ENCODE results near the gene CDH15.
"Not testable (repeated sequence)": the region's sequence is repeated elsewhere in the genome, so short reads cannot be mapped to it uniquely, and the experiment has no call there.

Gene CDH15

GRCh38 chr16:89156740-89157645 lies 14.6 kb upstream of the CDH15 start:
- no peak for DNase-seq

DNA sequence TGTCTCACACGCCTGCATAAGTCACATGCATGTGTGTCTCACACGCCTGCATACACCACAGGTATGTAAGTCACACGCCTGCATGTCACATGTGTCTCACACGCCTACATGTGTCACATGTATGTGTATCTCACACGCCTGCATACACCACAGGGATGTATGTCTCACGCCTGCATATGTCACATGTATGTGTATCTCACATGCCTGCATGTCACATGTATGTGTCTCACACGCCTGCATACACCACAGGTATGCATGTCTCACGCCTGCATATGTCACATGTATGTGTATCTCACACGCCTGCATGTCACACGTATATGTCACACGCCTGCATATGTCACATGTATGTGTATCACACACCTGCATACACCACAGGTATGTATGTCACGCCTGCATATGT lies 13.8 kb upstream of the CDH15 start:
- no peak for DNase-seq

- no peak for DNase-seq
These were observed 12.3 kb upstream of the CDH15 start for GRCh38 chr16:89159066-89159849.

- DNase-seq, result no peak
These were observed 11.6 kb upstream of the CDH15 start for GRCh38 chr16:89159850-89160354.

GRCh38 chr16:89160977-89161701 lies 10.4 kb upstream of the CDH15 start:
- DNase-seq, result no peak

DNA sequence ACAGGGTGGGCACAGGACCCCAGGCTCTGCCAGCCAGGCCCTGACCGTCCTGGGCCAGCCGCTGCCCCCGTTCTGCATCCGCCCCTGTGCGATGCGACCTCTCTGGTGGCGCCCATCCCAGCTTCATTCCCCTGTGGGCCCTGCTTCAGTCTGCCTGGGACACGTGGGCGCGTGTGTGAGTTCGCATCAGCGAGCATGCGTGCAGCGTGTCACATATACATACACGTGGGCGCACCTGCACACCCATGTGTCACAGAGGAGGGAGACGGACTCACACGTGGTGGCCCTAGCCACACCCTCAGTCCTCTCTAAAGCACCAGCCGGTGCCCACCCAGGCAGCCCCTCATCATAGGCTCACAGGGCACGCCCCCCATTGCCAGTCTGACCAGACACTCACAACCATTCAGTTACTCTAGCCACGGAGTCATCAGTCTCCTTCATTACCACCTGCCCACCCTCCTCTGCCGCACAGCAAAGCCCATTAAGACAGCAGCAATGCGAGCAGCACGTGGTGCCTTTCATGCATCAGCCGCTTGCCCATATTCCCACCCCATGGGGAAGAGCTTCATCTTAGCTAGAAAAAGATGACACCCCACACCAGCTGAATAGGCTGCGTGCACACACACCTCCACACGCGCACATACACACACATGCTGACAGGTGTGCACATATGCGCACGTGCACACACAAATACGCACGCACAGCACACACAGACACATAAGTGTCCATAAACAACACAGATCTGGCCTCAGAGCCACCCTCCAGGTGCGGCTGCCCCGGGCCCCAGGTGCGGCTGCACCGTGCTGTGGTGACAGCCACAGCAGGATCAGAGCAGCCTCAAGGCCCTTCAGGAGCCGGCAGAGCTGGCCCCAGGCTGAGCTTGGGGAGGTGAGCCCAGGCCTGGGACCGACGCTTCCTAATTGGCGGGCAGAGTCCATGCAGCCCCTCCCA lies 9.5 kb upstream of the CDH15 start:
- no peak for DNase-seq

DNA sequence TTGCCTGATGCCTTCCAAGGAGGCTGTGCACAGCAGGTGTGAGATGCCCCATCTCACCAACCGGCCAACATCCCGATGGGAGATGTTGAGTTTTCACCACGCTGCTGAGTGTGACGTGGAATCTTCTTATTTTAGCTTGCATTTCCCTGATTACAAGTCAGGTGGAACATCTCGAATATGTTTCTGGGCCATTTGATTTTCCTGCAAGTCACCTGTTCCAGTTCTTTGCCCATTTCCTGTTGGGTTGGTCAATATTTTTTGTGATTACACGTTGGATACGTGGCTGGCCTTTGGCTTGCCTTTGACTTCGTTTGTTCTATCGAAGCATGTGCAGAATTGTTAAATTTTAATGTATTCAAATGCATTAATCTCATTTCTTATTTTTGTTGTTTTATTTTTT lies 8.3 kb upstream of the CDH15 start:
- no peak for DNase-seq

GRCh38 chr16:89164436-89164835 lies 7.1 kb upstream of the CDH15 start:
- DNase-seq, result no peak

DNA sequence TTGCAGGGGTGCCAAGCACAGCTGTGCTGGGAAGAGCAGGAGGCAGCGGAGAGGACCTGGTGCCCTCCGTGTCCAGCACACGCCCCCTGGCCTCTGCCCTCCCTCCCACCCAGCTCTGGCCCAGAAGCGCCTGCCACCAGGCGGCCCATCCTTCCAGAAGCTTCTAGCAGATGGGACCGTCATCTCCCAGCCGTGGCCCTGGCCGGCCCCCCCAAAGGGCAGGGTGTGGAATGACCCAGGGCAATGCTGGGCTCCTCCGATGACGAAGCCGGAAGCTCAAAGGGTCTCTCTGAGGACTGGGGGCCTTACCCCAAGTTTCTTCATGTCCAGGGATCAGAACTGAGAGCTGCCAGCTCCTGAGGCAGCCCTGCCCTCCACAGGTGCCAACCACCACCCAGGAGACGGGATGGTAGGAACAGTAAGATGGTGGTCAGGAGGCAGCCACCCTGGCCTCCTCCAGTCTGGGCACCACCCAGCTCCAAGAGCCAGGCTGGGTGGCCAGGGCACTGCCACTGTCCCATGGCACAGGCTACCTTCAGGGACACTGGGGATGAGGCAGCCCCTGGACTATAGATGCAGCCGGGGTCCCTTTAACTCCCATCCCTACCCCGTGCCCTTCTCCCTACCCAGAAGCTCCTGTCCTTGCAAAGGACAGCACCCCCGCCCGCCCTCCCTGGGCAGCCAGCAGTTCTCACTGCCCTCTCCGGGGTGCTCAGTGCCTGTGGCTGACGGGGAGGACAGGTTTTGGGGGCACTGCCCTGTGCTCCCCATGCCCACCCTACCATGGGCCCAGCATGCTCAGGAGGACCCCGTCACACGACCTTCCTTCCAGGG lies 6.5 kb upstream of the CDH15 start:
- DNase-seq, result no peak

DNA sequence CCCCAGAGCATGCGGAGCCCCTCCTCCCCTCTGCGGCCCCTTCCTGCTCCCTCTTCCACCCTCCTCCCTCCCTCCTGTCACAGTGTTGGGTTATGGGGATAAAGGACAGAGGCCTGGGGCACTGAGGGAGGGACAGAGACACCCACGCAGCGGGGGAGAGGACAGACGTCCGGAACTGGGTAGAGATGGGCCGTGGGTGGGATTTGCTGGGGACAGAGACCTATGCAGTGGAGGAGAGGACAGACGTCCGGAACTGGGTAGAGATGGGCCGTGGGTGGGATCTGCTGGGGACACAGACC lies 5.9 kb upstream of the CDH15 start:
- not testable (repeated sequence) for DNase-seq

- DNase-seq, result no peak
These were observed 4.7 kb upstream of the CDH15 start for GRCh38 chr16:89166696-89167424.

GRCh38 chr16:89167425-89167941 lies 4.1 kb upstream of the CDH15 start:
- peak; percentile 58 to 88 (median 84) for DNase-seq

GRCh38 chr16:89168381-89169189 lies 3.0 kb upstream of the CDH15 start:
- no peak for DNase-seq

DNA sequence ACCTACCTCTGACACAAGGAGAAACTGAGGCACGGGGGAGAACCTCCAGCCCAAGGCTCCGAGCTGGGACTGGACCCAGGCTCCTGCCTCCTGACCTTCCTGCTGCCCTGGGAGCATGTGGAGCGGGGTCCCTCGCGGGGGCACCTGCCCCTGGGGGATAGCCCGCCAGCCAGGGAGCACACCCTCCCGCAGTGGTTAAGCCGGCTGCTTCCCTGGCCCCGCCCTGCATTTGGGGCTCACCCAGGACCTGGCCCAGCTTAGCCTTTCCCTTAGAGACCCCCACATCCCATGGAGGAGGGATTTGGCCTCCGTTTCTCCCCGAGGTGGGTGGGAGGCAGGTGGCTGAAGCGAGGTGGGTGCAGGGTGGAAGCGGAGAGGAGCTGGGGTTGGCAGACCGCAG lies 1.8 kb upstream of the CDH15 start:
- DNase-seq, result no peak

DNA sequence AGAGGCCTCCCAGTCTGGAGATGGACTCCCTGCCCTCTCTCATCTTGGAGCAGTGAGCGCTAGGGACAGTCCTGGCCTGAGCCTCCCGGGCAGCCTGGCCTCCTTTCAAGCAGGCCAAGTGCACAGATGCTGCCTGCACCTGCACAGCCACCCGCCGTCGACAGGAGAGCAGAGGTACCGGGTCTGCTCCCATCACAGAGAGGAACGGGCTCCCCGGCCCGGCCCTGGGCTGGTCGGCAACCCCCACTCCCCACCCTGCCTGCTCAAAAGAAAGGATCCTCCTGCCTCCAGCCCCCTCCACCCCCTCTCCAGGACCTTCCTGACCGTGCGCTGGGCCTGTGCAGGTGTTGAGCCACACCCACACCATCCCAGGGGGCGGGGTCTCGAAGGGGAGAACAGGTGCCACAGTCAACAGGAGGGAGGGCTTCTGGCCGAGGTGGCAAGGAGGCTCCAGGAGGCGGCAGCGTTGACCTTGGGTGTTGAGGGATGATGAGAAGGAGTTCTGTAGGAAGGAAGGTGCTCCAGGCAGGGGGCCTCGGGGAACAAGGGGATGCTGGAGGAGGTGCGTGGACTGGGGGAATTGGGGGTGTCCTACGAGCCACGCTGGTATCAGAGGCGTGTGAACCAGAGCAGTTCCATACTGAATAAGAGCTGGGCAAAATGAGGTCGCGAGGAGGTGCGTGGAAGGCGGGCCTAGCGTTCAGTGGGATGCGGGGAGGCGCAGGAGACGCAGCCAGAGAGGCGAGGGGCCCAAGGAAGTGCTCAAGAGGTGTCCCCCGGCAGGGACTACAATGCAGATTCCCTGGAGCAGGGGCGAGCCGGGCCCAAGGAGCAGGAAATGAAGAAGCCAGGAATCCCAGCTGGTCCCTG lies 967 bp upstream of the CDH15 start:
- no peak for DNase-seq

- no peak for DNase-seq
These were observed 601 bp downstream of the CDH15 start for GRCh38 chr16:89172171-89172527.

DNA sequence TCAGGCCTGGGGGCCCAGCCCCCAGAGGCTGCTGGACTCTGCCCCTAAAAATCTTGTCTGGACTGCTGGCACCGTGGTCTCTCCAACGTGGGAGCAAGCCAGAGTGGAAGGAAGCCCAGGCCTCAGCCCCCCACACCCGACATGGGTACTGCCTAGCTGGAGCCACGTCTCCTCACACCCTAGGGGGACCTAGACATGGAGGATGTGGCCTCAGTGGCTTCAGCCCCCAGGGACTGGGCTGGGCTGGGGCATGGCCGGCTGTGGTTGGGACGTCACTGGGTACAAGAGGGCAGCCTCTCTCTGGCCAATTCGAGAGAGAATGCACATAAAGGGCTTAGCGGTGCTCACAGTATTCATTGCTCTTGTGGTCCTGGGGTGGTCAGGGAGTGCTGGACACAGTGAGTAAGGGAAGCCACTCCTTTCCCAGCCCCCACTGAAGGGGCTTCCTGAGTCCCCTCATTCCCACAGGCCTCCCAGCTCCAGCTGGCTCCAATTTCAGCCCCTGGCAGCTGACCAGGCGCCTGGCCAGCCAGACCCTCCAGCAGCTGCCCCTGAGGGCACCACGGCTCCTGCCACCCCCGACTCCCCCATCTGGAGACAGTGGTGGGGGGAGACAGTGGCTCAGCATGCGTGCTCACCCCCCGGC lies 1.1 kb downstream of the CDH15 start:
- no peak for DNase-seq

All from activated naive CD4-positive, alpha-beta T cell (primary cell).